ENCODE results near the gene IFITM10.

IFITM10 gene

DNA sequence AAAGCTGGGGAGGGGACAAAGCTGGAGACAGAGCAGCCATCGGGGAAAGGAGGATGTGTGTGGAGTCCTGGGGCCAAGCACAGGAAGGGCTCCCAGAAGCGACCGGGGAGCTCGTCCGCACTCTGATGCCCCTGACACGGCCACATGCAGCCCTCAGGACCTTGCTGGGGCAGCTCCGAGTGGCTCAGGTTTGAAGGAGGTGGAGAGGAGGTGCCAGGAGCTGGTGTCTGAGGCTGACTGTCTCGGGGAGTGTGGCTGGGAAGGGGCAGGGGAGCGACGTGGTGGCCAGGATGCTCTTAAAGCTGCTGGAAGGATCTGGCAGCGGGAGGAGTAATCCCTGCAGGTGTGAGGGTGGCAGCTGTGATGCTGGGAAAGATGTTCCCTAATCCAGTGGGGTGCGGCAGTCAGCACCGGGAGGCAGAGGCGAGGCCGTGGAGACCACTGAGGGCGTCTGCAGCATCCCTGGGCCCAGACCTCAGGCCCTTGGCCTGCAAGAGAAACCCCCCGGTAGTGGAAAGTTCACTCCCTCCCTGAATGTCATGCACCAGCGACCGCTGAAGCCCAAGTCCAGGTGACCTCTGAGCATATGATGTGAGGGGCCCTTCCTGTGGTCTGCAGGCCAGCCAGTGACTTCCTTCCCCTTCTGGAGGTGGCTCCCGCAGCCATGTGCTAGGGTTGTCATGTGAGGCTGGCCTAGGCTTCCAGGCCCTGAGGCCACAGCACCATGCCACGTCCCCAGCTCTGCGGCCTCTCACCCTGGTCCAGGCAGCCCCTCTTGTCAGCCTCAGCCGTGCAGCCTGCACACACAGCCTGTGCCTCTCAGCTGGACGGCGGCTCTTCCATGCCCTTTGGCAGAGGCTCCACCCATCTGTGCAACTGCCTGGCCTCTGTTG, 30.6 kb upstream of the IFITM10 start:
- TF ChIP-seq, protein P1, sequence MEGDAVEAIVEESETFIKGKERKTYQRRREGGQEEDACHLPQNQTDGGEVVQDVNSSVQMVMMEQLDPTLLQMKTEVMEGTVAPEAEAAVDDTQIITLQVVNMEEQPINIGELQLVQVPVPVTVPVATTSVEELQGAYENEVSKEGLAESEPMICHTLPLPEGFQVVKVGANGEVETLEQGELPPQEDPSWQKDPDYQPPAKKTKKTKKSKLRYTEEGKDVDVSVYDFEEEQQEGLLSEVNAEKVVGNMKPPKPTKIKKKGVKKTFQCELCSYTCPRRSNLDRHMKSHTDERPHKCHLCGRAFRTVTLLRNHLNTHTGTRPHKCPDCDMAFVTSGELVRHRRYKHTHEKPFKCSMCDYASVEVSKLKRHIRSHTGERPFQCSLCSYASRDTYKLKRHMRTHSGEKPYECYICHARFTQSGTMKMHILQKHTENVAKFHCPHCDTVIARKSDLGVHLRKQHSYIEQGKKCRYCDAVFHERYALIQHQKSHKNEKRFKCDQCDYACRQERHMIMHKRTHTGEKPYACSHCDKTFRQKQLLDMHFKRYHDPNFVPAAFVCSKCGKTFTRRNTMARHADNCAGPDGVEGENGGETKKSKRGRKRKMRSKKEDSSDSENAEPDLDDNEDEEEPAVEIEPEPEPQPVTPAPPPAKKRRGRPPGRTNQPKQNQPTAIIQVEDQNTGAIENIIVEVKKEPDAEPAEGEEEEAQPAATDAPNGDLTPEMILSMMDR (IDR thresholded peaks at IDR 0.05) = no peak
- no peak for DNase-seq (ENCODE audit: low spot score)
- H3K27ac ChIP-seq = no peak overlapping the region
- H3K4me3 ChIP-seq = no peak overlapping the region

DNA sequence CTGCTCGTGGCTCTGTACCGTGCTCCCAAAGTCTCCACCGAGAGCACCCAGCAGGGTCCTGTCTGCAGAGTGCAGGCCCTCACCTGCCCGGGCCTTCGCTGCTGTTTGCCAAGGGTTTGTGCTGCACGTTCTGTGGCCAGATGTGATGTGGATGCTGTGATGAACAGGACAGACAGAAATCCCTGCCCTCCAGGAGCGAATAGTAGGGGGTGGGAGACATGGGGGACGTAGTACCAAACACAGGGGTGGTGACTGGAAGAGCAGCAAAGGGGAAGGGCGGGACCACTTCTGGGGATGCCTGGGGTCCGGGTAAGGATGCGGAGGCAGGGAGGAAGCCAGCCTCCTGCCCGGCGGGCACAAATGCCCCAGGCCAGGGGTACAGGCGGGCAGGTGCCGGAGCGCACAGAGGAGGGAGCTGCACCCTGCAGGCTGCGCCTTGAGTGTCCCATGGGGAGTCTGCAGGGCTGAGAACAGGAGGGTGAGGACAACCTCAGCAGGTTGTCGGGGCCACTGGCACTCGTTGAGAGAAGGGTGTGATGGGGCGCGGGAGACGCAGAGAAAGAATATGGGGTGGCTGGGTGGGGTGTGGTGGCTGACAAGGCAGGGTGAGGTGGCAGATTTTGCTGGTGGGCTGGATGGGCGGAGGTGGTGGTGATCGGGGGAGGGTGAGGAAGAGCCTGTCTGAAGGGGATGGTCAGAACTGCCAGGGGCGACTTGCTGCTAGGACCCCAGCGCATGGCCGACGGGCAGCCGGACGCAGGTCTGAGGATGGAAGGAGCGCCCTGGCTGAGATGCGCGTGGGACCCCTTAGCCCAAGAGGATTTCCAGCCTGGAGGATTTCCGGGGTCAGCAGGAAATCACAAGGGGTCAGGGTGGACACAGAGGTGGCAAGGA, 29.7 kb upstream of the IFITM10 start:
- H3K27ac ChIP-seq = no peak overlapping the region
- H3K4me3 ChIP-seq = no peak overlapping the region
- TF ChIP-seq, protein P1 (IDR thresholded peaks at IDR 0.05) = no peak
- DNase-seq (ENCODE audit: low spot score) = no peak

DNA sequence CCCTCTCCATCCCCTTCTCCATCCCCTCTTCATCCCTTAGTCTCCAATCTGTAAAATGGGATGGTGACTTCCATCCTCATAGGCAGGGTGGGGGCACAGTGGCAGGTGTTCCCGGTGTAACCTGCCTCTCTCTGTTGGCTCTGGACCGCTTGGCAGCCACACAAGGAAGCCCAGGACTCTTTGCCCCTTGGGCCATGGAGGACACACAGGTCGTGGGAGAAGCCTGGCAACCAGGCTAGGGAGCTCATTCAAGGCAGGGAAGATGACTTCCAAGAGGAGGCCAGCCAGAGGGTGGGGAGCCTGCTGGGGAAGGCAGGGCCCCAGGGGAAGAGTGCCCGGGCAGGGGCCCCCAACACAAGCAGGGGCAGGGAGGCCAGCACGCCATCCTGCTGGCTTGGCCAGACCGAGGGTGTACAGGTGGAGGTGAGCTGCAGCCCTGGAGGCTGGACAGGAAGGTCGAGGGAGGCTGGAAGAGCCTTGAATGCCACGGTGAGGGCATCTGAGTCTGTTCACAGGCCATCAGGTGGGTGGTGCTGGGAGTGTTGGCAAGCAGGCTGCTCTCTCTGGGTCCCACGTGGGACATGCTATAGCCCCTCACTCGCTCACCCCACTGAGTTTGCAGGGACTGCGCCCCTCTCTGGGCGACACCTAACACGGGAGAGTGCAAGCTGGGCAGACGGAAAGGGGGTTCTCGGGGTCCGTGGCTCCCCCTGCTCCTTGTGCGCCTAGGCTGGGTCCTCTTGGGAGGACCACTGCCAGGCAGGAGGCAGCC, 28.8 kb upstream of the IFITM10 start:
- H3K27ac ChIP-seq = no peak overlapping the region
- DNase-seq (ENCODE audit: low spot score) = no peak
- no peak overlapping the region for H3K4me3 ChIP-seq
- TF ChIP-seq, protein P1 (IDR thresholded peaks at IDR 0.05) = no peak

DNA sequence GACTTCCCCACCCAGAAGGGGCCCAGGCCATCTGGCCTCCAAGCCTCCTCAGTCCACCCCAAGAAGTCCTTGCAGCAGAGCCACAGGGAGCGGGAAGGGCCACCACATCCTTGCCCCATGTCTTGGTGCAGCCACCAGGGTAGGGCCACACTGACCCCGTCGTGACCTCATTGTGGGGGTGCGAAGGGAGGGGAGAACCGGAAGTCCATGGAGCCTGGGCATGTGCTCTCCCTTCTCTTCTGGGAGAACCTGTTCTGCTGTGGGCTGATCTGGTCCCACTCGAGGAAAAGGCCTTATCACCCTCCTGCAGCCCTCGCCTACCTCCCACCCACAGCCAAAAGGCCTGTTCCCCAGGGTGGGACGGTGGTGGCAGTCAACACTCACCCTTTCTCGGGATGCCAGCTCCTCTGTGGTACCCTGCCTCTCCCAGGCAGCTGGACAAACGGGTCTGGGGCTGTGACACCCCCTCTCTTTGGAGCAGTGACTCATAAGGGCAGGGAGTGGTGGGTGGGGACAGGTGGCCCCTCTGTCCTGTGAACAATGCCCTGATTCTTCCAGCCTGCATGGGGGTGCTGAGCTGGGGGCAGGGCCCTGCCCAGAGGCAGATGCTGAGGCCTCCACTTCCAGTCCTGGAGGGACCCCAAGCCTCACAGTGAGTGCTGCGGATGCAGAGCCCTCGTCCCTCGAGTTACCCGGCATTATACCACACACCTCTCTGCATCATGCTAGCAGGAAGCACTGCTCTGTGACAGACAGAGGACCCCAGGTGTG, 27.9 kb upstream of the IFITM10 start:
- Histone ChIP-seq H3K27ac (no peak overlapping the region), H3K4me3 (no peak overlapping the region)
- TF ChIP-seq, protein P1 (IDR thresholded peaks at IDR 0.05) = no peak
- DNase-seq (ENCODE audit: low spot score) = no peak

DNA sequence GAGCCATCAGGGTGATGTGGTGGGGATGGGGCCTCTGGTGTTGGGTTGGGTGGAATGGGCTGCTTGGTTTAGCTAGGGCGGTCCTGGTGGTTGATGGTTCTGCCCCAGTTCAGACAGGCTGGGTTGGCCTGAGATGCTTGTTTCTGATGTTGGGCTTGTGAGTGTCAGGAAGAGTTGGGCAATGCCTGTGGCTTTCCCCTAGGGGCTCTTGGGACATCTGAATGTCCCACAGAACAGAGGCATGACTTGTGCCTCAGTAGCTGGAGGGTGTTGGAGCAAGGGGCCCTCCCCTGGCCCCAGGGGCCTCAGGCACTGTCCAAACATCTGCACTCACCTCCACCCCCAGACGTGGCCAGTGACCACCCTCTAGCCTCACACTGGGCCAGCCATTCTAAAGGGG, 27.3 kb upstream of the IFITM10 start:
- H3K4me3 ChIP-seq = no peak overlapping the region
- TF ChIP-seq, protein P1 (IDR thresholded peaks at IDR 0.05) = no peak
- DNase-seq (ENCODE audit: low spot score) = no peak
- H3K27ac ChIP-seq = no peak overlapping the region

Data from coronary artery (tissue), 2 donors.